SIG-M5 treated with dmso at 0.1 percent for 504 hours (cell line): ENCODE results near the gene KRT6C.
"Not testable (repeated sequence)": the region's sequence is repeated elsewhere in the genome, so short reads cannot be mapped to it uniquely, and the experiment has no call there.

Source experiments
- DNase-seq: peaks from one replicate; lab custom pipeline; 2025; ENCODE audit not compliant: unreplicated experiment; lab: John Stamatoyannopoulos, UW

Gene KRT6C

DNA sequence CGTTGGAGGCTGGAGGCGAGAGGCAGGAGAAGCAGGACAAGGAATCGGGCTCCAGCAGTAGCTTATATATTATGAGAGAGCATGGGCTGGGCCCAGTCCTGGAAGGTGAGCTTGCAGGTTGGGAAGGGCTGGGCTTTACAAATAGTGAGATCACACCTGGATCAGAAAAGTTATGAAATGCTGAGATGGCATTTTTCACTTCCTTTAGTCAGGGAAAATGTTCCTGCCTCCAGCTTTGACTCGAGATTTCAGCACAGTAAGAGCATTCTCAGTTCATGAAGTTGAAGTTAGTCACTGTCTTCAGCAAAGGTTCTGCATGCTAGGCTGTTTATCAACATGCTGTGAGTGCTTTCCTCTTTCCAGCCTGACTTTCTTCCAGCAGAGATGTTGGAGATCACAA lies at the start of gene KRT6C:
KRT6C (minus strand) TSS at position 38 of the 400 bp plus-strand sequence. CDS start 68 bp downstream, outside the sequence.
- DNase-seq: no peak

DNA sequence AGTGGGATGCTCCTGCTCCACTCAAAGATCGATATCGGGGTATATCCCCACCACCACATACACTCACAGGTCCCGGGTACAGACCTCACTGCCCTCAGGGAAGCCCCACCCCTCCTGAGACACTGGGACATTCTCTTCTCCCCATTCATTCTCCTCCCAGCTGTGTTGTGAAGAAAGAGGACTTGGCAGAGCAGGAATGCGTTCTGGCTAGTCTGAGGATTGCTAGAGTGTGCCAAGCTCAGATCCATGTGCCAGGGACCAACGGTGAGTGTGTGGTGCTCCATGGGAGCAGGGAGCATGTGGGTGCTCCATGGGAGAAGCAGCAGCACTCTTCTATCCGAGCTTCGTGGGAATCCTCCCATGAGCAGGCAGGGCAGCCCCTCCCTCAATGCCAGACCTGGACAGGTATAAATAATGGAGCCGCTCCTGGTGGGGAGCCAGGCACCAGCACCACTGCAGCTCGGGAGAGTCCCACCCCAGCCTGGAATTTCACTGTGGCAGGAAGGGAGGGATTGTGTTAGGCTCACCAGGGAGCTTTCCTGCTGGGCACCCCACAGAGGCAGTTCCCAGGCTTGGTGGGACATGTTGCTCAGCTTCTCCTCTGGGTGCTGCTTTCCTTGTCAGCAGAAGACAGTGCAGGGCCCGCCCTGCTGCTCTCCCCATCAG lies 48.9 kb upstream of the KRT6C start:
- no peak for DNase-seq

DNA sequence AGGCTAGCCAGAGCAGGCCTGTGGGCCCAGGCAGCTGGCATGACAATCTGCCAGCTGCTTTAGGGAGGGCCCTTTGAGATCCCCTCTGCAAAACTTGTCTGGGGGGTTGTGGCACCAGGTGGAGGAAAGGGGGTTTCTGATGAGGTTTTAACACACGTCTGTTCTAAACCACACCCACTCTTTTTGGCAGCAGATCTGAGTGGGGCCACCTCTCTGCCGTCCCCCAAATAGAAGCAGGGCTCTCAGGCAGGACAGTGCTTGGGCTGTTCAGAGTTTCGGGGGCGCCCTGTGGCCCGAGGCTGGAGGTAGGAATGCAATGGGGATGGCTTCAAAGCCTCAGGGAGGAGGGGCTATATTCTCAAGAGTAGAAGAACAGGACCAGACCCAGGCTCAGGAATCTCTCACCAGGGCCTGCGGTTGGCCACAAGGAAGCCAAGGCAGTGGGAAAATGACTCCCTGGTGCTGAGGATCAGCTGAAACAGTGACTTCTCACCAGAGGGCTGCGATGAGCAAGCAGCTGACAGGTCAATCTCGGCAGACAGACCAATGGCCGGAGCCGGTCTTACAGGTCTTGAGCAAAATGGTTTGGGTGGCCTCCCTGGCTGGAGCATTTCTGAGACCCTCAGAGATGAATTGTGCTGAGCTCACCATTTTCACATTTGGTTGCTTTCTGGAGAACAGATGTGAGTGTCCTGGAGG lies 48.1 kb upstream of the KRT6C start:
- no peak for DNase-seq

DNA sequence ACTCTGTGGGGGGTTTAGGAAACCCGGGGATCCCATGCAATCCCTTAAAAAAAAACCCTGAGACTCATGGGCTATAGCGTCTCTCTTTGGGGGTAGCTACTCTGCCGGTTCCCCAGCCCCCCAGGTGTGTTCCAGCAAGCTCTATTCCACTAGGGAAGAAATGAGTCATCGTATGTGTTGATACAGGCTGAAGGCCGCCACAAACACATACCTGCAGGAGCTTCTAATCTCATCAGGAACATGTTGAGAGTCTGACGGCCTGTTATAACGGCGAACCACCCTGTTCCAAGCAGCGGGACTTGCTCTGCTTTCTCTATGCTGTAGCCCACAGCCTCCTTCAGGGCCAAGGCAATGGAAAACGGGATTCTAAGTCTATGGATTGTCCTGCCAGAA lies 47.6 kb upstream of the KRT6C start:
- DNase-seq: no peak

DNA sequence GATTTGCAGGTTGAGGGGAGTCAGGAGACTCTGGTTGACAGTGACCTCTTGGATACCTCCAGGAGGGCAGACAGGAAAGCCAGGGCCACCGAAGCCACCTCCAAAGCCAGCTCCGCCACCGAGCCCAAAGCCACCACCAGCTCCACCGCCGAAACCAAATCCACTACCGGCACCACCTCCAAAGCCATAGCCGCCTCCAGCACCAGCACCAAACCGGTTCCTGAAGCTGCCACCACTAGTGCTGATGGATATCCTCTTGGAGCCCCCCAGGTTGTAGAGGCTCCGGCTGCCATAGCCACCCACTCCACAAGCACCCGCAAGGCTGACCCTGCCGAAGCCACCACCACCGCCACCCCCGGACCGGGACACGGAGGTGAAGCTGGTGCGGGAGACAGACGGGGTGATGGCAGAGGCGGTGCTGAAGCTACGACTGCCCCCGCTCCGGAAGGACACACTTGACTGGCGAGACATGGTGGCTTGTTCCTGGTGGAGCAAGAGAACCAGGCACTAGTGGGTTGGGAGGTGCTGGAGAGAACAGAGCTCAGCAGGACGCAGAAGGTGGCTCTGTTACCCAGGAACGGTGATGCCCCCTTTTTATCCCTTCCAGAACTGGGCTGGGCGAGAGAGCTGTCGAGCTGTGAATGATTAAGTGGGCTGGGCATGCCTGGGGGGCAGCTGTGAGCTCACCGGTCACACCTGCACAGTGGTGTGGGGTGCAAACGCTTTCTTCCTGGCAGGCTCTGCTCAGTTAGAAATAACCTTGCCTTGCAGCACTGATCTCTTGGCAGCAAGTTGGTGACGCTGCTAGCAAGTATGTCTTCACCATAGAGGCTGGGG lies 46.4 kb upstream of the KRT6C start, which contains the start of gene KRT5:
KRT5 (minus strand) TSS at position 569 of the 837 bp plus-strand sequence; CDS start at position 471, 98 bp downstream.
- DNase-seq: no peak

DNA sequence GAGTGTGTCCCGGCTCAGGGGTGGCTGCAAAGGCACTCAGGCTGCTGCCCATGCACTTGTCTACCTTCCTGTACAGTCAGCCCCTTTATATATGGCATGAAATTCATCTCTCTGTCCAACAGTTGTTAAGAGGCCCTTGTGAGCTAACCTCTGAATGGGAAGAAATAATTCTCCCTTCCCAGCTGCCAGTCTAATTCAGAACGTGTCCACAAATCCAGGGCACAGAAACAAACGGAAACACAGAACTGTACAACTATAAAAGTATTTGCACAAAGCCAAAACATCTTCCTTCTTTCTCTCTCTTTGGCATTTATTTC lies 45.7 kb upstream of the KRT6C start:
- no peak for DNase-seq

GRCh38 chr12:52518574-52519386 lies 45.2 kb upstream of the KRT6C start:
- DNase-seq: no peak

- no peak for DNase-seq
Observed at GRCh38 chr12:52517888-52518287, 44.3 kb upstream of the KRT6C start.

GRCh38 chr12:52517005-52517835 lies 43.6 kb upstream of the KRT6C start:
- DNase-seq: no peak

DNA sequence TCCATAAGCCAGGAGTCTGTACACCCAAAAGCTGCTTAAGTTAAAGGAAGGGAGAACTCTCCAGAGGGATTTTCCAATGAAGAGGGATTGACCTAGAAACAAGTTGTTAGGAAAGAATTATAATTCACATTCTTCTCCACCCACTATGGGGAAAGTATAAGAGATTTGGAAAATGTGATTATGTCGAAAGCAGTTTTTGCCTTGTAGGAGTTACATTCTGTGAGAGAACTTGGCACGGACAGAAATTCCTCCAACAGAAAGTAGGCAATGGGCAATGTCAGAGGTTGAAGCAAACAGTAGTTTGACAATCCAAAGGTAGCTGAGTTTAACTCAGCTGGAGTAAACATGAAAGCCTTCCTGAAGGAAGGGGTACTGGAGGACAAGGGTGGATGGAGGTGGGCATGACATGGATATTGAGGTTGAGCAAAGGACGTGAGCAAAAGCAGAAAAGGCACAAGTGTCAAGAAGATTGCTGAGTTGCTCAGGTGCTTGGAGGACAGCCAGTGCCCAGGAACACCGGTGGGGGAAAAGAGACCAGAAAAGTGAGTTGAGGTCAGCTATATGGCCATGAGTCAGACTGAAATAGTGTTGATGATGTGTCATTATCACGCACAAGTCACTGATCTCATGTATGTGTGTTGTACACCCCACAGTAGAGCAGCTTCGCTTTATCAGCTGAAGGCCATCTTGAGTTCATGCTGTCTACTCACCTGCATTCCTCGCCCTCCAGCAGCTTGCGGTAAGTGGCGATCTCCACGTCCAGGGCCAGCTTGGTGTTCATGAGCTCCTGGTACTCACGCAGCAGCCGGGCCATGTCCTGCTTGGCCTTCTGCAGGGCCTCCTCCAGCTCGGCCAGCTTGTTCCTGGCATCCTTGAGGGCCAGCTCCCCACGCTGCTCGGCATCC lies 42.6 kb upstream of the KRT6C start:
- no peak for DNase-seq

DNA sequence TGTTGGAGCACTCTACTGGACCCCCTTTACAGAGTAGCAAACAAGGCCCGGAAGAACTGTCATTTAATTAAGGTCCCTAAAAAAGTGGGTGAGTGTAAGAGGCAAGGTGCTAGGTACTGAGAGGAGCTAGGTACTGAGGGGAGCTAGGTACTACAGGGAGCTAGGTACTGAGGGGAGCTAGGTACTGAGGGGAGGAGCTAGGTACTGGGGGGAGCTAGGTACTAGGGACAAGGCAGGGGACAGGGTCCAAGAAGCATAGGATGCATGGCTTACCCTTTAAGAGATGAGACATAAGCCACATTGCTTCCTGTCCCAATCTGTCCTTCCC lies 41.7 kb upstream of the KRT6C start:
- DNase-seq: no peak

DNA sequence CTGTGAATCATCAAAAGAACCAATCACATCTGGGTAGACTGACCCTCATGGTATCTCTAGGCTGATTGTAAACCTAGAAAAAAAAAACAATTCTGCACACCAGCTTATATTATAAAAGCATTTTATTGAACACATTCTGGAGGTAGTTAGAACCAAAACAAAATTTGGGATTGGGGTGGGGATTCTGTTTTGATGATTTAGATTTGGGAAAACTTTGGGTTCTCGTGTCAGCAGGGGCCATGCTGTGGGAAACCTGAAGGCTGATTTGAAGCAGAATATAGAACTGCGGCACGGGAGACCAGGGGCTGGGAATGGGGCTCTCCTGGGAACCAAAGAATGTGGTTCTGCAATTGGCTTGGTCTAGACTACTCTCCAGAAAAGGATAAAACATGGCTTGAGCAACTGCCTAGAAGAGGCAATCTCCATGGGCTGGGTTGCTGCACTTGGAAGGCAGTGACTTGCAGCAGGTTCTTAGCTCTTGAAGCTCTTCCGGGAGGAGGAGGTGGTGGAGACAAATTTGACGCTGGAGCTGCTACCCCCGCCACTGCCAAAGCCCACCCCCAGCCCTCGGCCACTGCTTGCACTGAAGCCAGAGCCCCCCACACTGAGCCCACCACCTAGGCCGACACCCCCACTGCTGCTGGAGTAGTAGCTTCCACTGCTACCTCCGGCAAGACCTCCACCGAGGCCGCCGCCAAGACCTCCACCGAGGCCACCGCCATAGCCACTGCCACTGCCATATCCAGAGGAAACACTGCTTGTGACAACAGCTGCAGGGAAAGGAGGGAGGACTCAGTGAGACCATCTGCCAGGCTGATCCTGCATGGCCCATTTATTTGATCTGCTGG lies 41.1 kb upstream of the KRT6C start:
- no peak for DNase-seq

- DNase-seq: no peak
Observed at GRCh38 chr12:52513736-52514135, 40.1 kb upstream of the KRT6C start.

DNA sequence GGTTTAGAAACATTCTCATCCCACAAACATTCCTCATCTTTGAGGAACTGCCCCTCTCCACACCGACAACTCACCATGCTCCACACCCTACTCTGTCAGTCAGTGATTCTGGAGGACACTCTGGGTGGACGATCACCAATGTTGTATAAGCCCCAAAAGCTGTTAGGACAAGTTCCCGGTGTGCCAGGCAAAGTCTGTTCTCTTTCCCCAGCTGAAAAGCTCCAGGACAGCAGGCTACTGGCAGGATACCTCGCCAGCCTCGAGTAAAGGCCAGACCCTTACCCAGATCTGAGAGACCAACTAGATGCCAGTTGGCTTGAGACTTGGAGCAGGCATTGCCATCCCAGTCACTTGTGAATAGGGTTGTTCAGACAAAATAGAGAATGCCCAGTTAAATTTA lies 34.6 kb upstream of the KRT6C start:
- no peak for DNase-seq

DNA sequence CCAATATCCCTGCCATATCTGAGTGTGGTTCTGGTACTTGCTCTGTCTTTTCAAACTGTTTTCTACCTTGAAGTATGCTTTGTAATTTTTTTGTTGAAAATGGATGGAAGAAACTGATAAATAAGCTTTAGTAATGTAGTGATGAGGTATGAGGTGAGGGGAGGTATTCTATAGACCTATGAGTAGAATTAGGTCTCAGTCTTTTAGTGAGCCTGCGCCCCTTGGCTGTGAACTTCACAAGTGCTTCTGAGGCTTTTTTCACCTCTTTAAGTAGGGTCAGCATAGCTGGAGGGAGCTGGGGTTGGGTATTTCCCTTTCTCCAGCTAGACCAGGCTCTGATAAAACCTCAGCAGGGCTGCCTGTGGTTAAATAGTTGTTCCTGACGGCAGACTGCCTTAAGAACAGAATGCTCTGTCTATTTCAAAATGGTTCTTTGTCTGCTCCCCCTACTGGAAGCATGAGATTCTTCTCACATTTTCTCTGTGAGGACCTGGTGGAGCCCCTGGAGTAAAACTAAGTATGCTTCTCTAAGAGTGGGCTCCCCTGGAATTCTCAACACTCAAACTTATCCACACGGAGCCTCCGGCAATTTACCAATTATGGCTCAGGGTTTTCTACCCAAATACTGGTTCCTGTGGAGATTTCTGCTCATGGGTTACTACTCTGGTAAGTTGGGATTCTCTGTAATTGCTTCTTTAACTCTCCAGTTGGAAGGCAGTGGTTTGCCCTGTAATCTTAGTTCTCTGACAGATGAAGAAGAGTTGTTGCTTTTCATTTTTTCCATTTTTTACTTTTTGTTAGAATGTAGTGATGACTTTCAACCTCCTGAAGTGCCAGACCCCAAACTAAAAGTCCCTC lies 33.5 kb upstream of the KRT6C start:
- DNase-seq: peak; percentile 28

DNA sequence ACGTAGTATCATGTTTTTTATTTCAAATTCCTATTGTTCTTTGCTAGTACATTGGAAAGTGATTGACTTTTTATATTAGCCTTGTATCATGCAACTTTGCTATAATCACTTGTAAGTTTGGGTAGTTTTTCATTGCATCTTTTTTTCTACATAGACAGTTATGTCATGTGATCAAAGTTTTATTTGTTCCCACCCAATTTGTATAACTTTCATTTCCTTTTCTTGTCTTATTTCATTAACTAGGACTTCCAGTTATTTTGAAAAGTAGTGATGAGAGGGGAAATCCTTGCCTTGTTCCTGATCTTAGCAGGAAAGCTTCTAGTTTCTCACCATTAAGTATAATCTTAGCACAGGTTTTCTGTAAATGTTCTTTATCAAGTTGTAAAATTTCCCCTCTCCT lies 29.3 kb upstream of the KRT6C start:
- DNase-seq: no peak

DNA sequence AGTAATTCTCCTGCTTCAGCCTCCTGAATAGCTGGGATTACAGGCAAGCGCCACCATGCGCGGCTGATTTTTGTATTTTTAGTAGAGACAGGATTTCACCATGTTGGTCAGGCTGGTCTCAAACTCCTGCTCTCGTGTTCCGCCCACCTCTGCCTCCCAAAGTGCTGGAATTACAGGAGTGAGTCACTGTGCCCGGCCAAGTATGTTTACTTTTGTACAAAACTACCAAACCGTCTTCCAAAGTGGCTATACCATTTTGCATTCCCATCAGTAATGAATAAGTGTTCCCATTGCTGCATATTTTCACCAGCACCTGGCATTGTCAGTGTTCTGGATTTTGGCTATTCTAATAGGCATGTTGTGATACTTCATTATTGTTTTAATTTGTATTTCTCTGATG lies 27.9 kb upstream of the KRT6C start:
- DNase-seq: no peak

GRCh38 chr12:52500574-52500973 lies 27.0 kb upstream of the KRT6C start:
- not testable (repeated sequence) for DNase-seq
